Large intestine (tissue), 3 donors: ENCODE data around the gene HILPDA. TPM values are rescaled to one million over a fixed set of nuclear protein-coding genes. Genes with fewer than 3 reads are reported as not detected.
"Not testable (repeated sequence)": the region's sequence is repeated elsewhere in the genome, so short reads cannot be mapped to it uniquely, and the experiment has no call there.

ENCODE experiments used
- DNase-seq, 2 donors: peaks; one replicate each; pipeline versions ENCODE4 v3.0.0 to v3.0.0-alpha.2; 2013
- H3K27ac ChIP-seq: one replicate; pipeline ENCODE4 v1.5.1; 2013; ENCODE audit warnings: low read length
- H3K27me3 ChIP-seq: 2 replicates; pipeline ENCODE4 v1.6.1; 2013; ENCODE audit warnings: low read length; ENCODE audit not compliant: control insufficient read depth, insufficient read depth
- H3K36me3 ChIP-seq: 2 replicates; pipeline ENCODE4 v1.6.1; 2013; ENCODE audit warnings: low read length; ENCODE audit not compliant: control insufficient read depth, insufficient read depth
- H3K4me1 ChIP-seq: one replicate; pipeline ENCODE4 v1.6.1; 2013; ENCODE audit warnings: low read length; ENCODE audit not compliant: control insufficient read depth, insufficient read depth
- H3K4me3 ChIP-seq: one replicate; pipeline ENCODE4 v1.5.1; 2013; ENCODE audit warnings: low read length
- H3K9me3 ChIP-seq: one replicate; pipeline ENCODE4 v1.6.1; 2013; ENCODE audit warnings: mild to moderate bottlenecking, low read depth, low read length, moderate library complexity; ENCODE audit not compliant: control insufficient read depth
- WGBS: methylation state at CpG from one replicate; pipeline ENCODE4 v1.1.5; 2013; ENCODE audit warnings: low lambda C conversion rate; ENCODE audit not compliant: insufficient coverage; 5-methylcytosine and 5-hydroxymethylcytosine counted together
- polyA plus RNA-seq: library from polyadenylated mRNA; unstranded; fragments of 120-200 nt; gene quantifications from one replicate; pipeline ENCODE4 v1.2.1, GENCODE V29; 2013

Gene HILPDA
- polyA plus RNA-seq, 1 donor, result 17.3 TPM

- Histone ChIP-seq H3K27ac (no peak overlapping the region), H3K36me3 (no peaks in the 10 kb centered on the region), H3K4me3 (no peak overlapping the region), H3K27me3 (no peaks in the 10 kb centered on the region), H3K9me3 (no peaks in the 10 kb centered on the region), H3K4me1 (peaks cover 17% of the 10 kb centered on the region)
- no peak for DNase-seq
- WGBS, result 97% methylated on average over 5 of the region's 6 CpGs
Observed at GRCh38 chr7:128448751-128449302, 6.9 kb upstream of the HILPDA start.

- WGBS, result no CpG with 5 or more reads among the region's 4 CpGs
- Histone ChIP-seq H3K4me3 (no peak overlapping the region), H3K9me3 (no peaks in the 10 kb centered on the region), H3K27ac (no peak overlapping the region), H3K36me3 (no peaks in the 10 kb centered on the region), H3K27me3 (no peaks in the 10 kb centered on the region), H3K4me1 (peaks cover 23% of the 10 kb centered on the region)
- no peak for DNase-seq
Observed at GRCh38 chr7:128450409-128450808, 5.3 kb upstream of the HILPDA start.

- DNase-seq, result no peak
- Histone ChIP-seq H3K27ac (no peak overlapping the region), H3K27me3 (no peaks in the 10 kb centered on the region), H3K4me1 (peaks cover 23% of the 10 kb centered on the region), H3K9me3 (no peaks in the 10 kb centered on the region), H3K36me3 (no peaks in the 10 kb centered on the region), H3K4me3 (no peak overlapping the region)
- WGBS, result 81% methylated on average over 5 of the region's 5 CpGs
Observed at GRCh38 chr7:128450913-128451312, 4.8 kb upstream of the HILPDA start.

GRCh38 chr7:128452552-128452951, 3.1 kb upstream of the HILPDA start:
- Histone ChIP-seq H3K4me3 (no peak overlapping the region), H3K4me1 (peaks cover 31% of the 10 kb centered on the region), H3K27ac (no peak overlapping the region), H3K9me3 (no peaks in the 10 kb centered on the region), H3K36me3 (peaks cover 6% of the 10 kb centered on the region), H3K27me3 (no peaks in the 10 kb centered on the region)
- WGBS, result 100% methylated on average over 1 of the region's 1 CpG
- DNase-seq, result no peak

- Histone ChIP-seq H3K4me1 (peaks cover 34% of the 10 kb centered on the region), H3K27me3 (no peaks in the 10 kb centered on the region), H3K36me3 (peaks cover 6% of the 10 kb centered on the region), H3K4me3 (peak overlapping the region; percentile 9), H3K27ac (peak overlapping the region; percentile 87), H3K9me3 (no peaks in the 10 kb centered on the region)
- peak; percentile 87 to 91 for DNase-seq
- no CpG with 5 or more reads among the region's 23 CpGs for WGBS
Observed at GRCh38 chr7:128453836-128454804, 1.6 kb upstream of the HILPDA start.

- no peak for DNase-seq
- Histone ChIP-seq H3K36me3 (peaks cover 6% of the 10 kb centered on the region), H3K4me3 (peak overlapping the region; percentile 81), H3K4me1 (peaks cover 35% of the 10 kb centered on the region), H3K27ac (peak overlapping the region; percentile 87), H3K27me3 (no peaks in the 10 kb centered on the region), H3K9me3 (no peaks in the 10 kb centered on the region)
- no CpG with 5 or more reads among the region's 25 CpGs for WGBS
Observed at GRCh38 chr7:128454808-128455542, 703 bp upstream of the HILPDA start.

GRCh38 chr7:128456255-128456725, 612 bp downstream of the HILPDA start:
- H3K27me3 ChIP-seq, result no peaks in the 10 kb centered on the region
- no peak for DNase-seq
- no CpG with 5 or more reads among the region's 5 CpGs for WGBS
- peaks cover 35% of the 10 kb centered on the region for H3K4me1 ChIP-seq
- no peaks in the 10 kb centered on the region for H3K9me3 ChIP-seq
- H3K4me3 ChIP-seq, result peak overlapping the region; percentile 81
- H3K36me3 ChIP-seq, result peaks cover 6% of the 10 kb centered on the region
- H3K27ac ChIP-seq, result peak overlapping the region; percentile 56

GRCh38 chr7:128457385-128457784, 1.7 kb downstream of the HILPDA start:
- not testable (repeated sequence) for H3K9me3 ChIP-seq, H3K27me3 ChIP-seq, H3K36me3 ChIP-seq, DNase-seq, H3K4me3 ChIP-seq, H3K27ac ChIP-seq
- no CpG with 5 or more reads among the region's 6 CpGs for WGBS
- peaks cover 35% of the 10 kb centered on the region for H3K4me1 ChIP-seq

GRCh38 chr7:128458956-128459355, 3.3 kb downstream of the HILPDA start:
- H3K27ac ChIP-seq, result no peak overlapping the region

GRCh38 chr7:128459394-128459878, 3.8 kb downstream of the HILPDA start:
- WGBS, result no CpG with 5 or more reads among the region's 5 CpGs
- H3K4me1 ChIP-seq, result peaks cover 22% of the 10 kb centered on the region
- H3K36me3 ChIP-seq, result peaks cover 6% of the 10 kb centered on the region
- no peak overlapping the region for H3K4me3 ChIP-seq
- H3K27ac ChIP-seq, result no peak overlapping the region
- no peaks in the 10 kb centered on the region for H3K27me3 ChIP-seq
- peak; percentile 66 to 67 for DNase-seq
- peaks cover 3% of the 10 kb centered on the region for H3K9me3 ChIP-seq

More at GRCh38 chr7:128458956-128459355, 3.3 kb downstream of the HILPDA start:
- peaks cover 6% of the 10 kb centered on the region for H3K36me3 ChIP-seq
- no peak for DNase-seq
- peaks cover 27% of the 10 kb centered on the region for H3K4me1 ChIP-seq
- no peaks in the 10 kb centered on the region for H3K27me3 ChIP-seq
- WGBS, result 50% methylated on average over 1 of the region's 3 CpGs
- no peak overlapping the region for H3K4me3 ChIP-seq
- H3K9me3 ChIP-seq, result peaks cover 3% of the 10 kb centered on the region
